Cortex of kidney (tissue), 1 donor: Measurements from ENCODE around the gene H1-8.
"Not testable (repeated sequence)": the region's sequence is repeated elsewhere in the genome, so short reads cannot be mapped to it uniquely, and the experiment has no call there.

Source experiments
- DNase-seq: peaks from one replicate; lab custom pipeline; 2025; lab: John Stamatoyannopoulos, UW

The H1-8 gene

DNA sequence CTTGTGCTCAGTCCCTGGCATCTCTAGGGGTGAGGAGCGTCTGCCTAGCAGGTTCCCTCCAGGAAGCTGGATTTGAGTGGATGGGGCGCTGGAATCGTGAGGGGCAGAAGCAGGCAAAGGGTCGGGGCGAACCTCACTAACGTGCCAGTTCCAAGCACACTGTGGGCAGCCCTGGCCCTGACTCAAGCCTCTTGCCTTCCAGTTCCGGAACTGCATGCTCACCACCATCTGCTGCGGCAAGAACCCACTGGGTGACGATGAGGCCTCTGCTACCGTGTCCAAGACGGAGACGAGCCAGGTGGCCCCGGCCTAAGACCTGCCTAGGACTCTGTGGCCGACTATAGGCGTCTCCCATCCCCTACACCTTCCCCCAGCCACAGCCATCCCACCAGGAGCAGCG, 9.6 kb upstream of the H1-8 start:
- no peak for DNase-seq

DNA sequence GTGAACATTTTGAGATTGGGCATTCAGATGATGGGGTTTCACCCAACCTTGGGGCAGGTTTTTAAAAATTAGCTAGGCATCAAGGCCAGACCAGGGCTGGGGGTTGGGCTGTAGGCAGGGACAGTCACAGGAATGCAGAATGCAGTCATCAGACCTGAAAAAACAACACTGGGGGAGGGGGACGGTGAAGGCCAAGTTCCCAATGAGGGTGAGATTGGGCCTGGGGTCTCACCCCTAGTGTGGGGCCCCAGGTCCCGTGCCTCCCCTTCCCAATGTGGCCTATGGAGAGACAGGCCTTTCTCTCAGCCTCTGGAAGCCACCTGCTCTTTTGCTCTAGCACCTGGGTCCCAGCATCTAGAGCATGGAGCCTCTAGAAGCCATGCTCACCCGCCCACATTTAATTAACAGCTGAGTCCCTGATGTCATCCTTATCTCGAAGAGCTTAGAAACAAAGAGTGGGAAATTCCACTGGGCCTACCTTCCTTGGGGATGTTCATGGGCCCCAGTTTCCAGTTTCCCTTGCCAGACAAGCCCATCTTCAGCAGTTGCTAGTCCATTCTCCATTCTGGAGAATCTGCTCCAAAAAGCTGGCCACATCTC, 8.4 kb upstream of the H1-8 start:
- DNase-seq = no peak

DNA sequence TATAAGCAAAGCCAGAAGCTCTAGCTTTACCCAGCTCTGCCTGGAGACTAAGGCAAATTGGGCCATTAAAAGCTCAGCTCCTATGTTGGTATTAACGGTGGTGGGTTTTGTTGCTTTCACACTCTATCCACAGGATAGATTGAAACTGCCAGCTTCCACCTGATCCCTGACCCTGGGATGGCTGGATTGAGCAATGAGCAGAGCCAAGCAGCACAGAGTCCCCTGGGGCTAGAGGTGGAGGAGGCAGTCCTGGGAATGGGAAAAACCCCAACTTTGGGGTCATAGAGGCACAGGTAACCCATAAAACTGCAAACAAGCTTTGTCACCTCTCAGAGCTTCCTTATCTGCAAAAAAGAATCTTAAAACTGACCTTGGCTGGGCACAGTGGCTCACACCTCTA, 7.9 kb upstream of the H1-8 start:
- no peak for DNase-seq

DNA sequence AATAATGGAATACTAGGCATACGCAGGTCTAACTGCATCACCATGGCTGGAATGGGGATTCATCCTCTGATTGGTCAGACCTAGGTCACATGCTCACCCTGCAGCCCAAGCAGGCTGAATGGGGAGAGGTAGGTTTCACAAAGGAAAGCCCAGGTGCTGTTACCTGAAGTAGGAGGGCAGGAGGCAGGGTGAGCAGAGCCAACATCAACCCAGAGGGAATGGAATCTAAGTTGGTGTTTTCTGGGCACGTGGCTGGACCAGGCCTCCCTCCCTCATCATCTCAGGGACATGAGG, 6.7 kb upstream of the H1-8 start:
- DNase-seq = no peak

DNA sequence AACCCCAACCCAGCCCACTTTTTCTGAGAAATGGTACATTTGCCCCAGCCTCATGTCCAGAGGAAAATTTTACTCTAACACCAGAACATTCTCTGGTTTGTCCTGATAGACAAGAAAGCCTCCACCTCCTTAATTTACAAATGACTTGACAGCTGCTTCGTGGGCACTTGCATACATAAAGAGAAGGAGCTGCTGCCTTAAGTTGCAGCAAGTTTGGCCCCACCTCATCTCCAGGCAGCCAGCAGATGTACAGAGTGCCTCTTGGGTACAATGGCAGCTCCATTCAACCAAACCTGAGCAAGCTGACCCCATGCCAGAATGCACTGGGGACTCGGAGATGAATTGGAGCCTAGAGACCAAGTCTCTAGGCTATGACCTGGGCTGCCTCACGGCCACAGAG, 6.2 kb upstream of the H1-8 start:
- DNase-seq = no peak

DNA sequence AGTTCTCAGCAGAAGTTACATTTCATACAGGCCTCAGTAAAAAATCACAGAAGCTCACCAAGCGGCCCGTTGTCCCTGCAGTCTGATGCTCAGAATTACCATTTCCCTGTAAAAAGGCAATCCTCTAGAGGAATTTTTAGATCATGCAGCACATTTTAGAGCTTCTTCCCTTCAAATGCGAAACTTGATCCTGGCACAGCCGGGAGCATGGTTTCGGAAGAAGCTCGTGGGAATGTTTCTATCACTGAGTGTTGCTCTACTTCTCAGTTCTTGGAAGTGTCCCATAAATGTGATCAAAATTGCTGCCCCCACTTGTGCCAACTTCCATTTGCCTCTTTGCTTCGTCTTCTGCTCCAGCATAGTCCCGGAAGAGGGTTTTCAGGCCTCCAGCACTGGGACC, 3.8 kb upstream of the H1-8 start:
- no peak for DNase-seq

DNA sequence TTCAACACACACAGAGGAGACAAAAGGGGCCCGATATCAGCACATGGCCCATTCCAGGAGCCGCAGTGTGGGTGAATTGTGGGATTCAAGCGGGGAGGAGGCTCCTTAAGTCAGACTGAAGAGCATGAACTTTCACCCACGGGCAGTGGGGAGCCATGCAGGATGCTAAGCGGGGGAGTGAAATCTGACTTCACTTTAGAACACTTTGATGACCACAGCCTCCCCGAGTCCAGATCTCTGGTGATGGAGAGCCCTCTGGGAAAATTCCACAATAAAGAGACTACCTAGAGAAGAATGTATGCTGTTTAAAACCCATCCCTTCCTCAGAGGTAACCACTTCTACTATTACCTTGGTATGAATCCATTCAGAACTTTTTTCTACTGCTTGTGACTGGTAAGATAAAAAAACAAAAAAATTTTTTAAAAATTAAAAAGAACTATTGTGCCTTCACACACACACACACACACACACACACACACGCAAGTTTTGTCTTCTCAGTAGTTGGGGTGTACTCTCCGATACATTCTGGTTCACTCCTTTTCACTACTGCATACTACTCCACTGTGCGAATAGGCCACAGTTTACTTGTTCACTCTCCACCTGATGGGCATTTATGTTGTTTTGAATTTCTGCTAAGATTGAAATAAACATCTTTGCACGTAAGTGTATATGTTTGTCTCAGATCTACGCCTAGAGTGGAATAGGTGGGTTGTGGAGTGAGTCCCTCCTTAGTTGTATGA, 2.0 kb upstream of the H1-8 start:
- no peak for DNase-seq

DNA sequence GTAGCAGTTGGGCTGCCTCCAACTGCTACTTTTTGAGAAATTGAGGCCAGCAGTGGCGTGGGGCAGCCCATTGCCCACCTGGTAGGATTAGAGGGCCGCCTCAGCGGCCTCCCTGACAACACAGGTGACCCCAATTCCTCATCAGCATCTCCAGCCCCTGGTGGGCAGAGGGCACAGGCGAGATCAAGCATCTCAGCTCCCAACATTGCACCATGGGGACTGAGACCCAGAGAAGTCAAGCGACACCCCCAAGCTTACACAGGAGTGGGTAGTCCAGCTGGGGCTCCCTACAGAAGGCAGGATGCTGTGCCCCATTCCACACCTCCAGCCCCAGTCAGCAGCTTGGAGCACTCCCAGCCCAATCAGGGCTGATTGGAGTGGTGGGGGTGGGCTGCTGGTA, 228 bp upstream of the H1-8 start:
- DNase-seq = no peak

DNA sequence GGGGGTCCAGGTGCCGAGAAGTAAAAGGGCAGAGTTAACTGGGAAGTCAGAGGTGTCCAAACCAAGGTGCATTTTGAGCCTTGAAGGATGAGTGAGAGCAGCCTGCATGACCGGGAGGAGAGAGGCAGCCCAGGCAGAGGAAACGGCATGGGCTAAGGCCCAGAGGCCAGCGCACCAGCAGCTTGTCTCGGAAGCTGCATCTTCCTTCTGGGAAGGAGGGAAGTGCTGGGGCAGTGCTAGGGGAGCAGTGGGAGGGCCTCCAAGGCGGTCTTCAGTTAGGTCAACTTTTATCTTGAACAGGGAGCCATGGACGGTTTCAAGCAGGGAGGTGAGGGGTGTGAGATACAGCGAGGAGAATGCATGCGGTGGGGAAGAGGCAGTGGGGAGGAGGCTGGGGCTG, 1.0 kb downstream of the H1-8 start:
- no peak for DNase-seq

DNA sequence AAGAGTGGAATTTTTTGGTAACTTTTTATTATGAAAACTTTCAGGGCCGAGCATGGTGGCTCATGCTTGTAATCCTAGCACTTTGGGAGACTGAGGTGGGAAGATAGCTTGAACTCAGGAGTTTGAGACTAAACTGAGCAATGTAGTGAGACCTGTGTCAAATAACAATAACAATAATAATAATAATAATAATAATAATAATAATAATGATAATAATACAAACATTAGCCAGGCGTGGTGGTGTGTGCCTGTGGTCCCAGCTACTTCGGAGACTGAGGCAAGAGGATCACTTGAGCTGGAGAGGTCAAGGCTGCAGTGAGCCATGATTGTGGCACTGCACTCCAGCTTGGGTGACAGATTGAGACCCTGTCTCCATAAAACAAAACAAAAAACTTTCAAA, 3.0 kb downstream of the H1-8 start:
- not testable (repeated sequence) for DNase-seq

DNA sequence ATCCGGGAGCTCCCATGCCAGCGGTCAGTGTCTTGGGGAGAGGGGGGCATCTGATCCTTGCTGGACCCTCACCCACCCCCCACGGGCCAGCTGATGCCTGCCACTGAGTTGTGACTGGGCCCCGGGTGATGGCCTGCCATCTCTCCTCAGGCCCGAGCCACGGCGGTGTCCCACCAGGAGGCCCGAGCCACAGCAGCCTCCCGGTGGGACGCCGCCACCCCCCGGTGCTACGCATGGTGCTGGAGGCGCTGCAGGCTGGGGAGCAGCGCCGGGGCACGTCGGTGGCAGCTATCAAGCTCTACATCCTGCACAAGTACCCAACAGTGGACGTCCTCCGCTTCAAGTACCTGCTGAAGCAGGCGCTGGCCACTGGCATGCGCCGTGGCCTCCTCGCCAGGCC, 4.3 kb downstream of the H1-8 start:
- DNase-seq = no peak

DNA sequence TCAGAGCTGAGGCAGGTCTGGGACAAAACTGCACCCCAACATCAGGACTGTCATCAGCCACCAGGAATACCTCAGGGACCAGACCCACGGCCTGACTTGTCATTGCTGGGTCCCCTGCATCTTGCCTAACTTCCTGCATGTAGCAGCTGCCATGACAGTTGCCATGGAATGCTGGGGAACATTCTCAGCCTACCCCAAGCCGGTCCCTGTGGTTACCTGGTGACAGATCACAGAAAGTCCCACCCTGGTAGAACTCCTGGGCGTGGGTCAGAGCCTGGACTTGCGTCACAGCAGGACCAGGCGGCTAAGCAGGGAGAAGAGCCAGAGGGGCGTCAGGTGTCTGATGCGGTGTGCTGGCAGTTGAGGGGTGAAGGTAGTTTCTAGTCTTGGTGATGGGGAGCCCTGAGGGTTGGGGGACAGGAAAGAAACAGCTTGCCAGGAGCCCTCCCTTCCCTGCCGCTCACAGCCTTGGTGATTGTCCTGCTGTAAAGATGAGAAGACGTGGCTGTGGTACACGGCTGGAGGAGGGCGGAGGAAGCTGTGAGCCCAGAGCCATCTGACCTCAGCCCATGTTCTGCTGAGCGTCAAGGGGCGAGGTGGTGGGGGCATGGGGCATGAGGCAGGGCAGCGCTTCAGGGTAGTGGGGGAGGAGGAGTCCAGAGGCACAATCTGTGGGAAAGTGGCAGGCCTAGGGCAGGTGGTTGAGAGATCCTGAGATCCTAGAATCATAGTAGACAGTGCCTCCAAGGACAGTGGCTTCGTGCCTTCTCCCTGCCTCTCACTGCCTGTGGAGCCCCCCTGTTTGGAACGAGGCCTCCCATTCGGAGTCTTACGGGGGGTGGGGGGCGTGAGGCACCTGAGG, 5.4 kb downstream of the H1-8 start:
- DNase-seq = no peak

DNA sequence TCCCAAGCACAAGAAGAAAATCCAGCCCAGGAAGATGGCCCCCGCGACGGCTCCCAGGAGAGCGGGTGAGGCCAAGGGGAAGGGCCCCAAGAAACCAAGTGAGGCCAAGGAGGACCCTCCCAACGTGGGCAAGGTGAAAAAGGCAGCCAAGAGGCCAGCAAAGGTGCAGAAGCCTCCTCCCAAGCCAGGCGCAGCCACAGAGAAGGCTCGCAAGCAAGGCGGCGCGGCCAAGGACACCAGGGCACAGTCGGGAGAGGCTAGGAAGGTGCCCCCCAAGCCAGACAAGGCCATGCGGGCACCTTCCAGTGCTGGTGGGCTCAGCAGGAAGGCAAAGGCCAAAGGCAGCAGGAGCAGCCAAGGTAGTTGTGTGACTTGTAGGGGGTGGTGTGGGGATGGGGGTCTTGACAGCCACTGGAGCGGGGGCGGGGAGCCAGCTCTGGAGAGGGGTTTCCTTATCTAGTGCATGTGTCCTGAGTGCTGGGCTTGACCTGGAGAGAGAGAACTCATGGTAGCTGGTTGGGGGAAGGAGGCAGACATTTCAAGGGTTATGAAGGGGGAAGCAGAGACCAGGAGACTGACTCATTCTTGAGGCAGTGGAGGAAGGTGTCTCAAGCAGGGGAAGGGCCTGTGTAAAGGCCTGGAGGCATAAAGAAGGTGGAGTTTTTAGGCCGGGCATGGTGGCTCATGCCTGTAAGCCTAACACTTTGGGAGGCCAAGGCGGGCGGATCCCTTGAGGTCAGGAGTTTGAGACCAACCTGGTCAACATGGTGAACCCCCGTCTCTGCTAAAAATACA, 6.2 kb downstream of the H1-8 start:
- no peak for DNase-seq

DNA sequence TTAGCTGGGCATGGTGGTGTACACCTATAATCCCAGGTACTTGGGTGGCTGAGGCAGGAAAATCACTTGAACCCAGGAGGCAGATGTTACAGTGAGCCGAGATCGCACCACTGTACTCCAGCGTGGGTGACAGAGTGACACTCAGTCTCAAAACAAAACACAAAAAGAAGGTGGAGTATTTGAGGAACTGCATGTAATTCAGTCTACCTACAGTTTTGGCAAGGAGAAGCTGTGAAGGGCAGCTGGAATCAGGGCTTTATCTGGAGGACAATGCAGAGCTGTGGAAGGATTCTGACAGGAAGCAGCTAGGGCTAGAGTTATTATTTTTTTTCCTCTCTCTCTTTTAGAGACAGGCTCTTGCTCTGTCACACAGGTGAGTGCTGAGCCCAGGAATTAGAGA, 6.8 kb downstream of the H1-8 start:
- DNase-seq = no peak

DNA sequence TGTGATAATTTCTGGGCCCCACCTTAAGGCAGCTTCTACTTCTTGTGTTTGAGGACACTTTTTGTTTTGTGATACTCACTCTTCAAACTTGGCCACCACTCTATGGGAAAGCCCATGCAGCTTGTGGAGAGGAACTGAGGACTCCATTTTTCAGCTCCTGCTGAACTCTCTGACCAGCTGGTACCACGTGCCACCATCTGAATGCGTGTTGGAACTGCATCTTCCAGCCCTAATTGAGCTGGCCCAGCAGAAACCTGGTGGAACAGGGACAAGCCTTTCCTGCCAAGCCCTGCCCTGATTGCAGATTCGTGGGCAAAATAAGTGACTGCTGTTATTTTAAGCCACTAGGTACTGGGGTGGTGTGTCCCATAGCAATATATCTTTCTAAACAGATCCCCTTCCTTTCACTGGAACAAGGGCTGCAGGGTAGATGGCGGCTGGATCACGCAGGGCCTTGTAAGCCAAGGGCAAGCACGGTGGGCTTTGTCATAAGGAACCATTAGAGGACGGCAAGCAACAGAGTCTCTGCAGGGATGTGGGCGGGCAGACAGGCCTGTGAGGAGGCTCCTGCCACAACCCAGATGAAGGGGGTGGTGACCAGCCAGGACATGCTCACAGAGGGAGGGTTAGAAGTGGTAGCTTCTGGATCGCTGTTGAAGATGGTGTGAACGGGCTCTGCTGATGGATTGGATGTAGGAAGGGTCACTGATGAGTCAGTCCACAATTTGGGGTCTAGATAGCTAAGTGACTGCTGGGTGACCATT, 9.5 kb downstream of the H1-8 start:
- DNase-seq = no peak

DNA sequence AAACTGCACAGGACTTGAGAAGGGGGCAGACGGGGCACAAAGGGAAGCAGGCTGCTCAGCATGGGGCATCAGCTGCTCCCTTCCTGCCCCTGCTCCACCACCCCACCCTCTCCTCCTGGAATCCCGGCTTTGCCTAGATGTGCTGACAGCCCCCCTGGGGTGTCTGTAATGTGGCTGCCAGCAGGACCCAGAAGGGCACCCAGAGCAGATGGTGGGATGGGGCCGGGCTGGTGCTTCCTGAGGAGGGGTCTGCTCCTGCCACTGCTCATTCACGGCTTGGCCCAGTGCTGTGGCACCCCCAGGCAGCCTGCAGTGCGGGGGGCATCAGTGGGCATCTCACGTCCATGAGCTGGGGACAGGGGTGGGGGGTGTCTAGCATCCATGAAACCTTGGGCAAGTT, 10.2 kb downstream of the H1-8 start:
- no peak for DNase-seq

DNA sequence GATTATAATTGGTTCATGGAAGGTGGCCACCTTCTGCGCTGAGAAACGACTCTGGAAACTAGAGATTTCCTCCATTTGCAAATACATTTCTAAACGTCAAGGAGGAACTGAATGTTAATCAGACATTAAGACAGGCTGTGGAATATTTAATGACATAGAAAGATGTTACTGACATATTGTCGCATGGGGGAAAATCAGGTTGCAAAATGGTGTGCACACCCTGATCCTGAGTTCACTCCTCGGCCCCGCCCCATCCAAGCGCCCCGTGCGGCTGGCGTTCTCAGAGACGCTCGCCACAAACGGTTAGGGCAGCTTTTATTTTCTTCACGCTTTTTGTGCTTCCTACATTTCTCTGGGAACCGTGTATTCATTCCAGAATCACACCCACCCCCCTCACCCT, 10.7 kb downstream of the H1-8 start:
- no peak for DNase-seq

DNA sequence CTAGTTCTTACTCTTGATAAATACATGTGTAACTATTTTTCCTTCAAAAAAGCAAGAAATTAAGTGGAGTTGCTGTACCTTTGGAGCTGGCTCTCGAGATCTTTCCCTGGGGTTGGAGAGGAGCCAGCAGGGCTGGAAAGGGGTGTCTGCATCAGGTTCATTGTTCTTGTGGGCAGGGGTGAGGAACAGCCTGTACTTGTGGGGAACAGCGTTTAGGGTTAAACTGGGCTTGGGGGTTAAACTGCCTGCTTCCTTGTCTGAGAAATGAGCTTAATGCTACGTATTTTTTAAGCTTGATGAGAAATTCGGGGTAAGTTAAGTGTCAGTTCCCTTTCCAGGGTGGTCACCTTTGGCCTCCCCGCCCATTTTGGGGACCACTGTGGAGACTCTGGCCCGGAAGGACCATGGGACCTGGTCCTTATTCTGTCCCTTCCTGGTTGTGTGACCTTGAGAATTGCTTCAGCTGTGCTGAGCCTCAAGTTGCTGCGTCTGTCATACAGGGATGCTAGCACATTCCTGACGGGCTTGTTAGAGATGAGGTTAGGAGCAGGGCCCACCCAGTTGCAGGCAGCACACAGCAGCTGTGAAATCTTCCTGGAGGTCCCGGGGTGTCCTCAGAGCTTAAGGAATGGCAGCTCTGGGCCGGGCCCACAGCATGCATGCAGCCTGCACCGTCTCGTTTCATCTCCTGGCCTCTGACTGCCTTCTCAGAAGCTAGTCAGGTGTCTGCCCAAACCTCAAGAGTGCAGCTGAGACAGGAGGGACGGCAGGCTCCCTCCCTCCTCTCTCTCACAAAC, 11.6 kb downstream of the H1-8 start:
- DNase-seq = no peak

DNA sequence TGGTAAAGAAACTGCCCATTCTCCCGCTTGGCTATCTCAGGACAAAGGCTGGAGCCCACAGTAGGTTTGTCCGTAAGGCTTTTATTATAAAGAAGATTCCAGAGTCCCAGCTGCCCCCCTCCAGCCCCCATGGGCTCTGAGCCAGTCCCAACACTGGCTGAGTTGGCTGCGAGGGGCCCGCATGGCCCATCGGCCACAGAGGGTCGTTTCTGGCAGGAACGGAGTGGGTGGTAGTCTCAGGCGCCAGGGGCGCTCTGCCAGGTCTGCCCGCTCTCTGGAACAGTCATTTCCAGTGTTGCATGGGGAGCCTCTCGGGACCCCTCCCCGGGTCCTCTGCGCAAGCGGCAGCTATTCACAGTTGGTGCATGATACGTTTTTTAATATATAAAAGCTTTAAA, 12.2 kb downstream of the H1-8 start:
- DNase-seq = no peak

DNA sequence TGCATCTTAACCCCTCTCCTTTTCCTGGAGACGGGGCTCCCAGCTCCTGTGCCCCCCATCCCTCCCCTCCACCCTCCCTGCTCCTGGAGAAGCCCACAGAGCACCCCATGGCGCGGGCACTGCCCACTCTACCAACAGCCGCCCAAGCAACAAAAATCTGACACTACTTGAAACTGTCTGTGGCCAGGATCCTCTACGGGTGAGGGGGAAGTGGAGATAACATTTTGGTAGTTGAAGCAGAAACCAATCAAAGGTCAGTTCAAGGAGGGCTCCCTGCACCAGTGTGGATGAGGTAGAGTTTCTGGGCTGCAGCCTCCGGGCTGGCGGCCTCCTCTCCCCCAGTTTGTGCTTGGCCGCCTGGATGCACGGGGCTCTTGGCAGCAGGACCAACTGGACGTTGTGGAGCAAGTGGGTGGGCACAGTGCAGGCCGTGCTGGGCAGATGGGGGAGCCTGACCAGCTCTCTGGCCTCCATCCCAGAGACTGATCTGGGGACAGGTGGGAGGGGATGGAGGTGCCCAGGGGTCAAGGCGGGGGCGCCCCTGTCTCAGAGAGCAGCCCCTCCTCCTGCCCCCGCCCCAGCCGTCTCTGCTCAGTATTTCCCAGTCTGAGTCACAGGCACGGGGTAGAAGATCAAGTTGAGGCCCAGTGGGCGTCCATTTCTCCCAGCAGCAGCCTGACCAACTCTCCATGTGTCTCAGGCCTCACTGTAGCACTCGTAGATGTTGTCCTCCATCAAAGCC, 12.8 kb downstream of the H1-8 start:
- DNase-seq = no peak
